Skin of body (tissue), 2 donors: ENCODE results near the gene GRAMD2A. TPM values are rescaled to one million over a fixed set of nuclear protein-coding genes. Genes with fewer than 3 reads are reported as not detected.

Experiments
- DNase-seq: peaks from one replicate; lab custom pipeline; 2025; lab: John Stamatoyannopoulos, UW
- total RNA-seq: library from RNA; depleted of rRNA; stranded (reverse); fragments of >200 nt; gene quantifications from one replicate; pipeline ENCODE4 v1.2.3, GENCODE V29; 2014

GRAMD2A gene
- 0.39 TPM for total RNA-seq

DNA sequence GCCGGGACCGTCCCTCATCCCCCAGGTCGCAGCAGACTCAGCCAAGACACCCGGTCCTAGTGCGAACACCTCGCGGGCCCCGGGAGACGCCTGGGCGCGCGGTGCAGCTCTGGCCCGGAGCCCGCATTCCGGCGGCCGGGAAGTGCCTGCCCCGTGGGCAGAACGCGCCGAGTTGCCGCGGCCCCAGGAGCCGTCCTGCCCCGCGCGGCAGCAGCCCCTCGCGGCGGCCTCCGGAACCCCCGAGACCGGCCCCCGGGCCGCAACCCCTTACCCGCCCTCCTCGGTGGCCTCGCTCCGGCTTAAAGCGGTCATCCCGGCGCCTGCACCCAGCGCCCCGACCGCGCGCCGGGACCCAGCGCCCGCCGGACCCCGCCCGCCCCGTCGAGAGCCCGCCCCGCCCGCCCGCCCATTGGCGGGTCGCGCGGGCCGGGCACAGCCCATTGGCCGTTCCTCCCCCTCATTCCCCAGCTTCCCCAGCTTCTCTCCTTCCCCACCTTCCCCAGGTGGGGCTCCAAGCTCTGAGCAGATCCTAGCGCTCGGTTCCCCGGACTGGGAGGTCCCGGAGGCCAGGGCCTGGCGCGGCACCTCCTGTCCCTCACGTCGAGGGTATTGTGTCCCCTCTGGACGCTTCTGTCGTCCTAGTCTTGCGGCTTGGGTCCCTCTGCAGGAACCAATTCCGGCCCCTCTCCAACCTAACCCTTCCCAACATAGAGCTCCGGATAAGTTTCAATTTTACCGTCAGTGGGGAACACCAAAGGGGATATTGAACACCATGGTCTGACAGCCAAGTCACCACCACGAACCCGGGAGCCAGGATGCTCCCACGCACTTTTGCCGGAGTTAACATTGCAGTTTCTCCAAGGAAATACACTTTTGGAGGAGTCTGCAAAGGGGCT lies at the start of gene GRAMD2A:
Gene GRAMD2A (minus strand): TSS at position 328 of the 896 bp plus-strand sequence.
- no peak for DNase-seq

DNA sequence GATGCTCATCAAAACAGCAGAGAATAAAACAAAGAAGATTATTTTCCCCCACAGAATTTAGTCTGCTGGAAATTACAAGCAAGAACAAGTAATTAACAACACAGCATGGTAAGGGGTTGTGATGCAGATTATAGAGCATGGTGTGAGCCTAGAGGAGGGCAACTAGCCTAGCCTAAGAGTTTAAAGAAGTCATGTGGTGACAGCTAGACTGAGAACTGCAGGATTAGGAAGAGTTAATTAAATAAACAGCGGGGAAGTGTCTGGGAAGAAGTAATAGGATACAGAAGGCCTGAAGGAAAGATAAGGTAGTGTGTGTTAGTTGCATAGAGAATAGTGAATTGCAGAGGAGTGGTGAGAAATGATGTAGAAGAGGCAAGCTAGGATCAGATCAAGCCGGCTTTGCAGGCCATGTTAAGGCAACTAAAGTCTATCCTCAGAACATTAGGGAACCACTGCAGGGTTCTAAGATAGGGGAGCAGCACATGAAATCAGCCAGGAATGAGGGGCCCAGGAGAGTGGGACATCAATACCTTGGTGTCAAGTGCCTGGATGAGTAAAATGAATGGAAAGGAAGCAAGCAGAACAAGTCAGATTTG lies 45.3 kb upstream of the GRAMD2A start:
- no peak for DNase-seq

DNA sequence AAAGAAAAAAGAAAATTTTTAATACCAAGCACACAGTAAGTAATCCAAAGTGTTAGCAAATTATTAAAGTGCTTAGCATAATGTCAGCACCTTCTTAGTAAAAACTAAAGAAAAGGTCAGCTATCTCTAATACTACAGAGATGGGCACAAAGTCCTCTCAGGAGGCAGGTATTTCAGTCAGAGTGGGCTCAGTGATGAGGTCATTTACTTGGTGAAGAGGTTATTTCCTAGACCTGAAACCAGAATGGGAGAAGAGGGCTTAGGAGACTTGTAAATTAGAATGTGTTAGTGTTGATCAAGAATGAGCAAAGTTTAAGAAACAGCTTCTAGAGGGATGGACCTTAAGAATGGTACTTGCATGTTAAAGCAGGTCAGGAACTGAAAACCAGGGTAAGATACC lies 42.1 kb upstream of the GRAMD2A start:
- no peak for DNase-seq

DNA sequence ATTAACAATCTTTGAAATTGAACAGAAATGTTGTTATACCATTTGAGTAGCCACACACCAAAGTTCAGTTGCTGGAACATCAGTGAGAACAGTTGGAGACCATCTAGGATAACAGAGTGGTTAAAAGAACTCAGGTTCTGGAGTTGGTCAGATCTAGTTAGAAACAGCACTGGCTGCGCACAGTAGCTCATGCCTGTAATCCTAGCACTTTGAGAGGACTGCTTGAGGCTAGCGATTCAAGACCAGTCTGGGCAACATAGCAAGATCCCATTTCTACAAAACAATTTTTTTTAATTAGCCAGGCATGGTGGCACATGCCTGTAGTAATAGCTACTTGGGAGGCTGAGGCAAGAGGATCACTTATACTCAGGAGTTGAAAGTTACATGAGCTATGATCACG lies 41.0 kb upstream of the GRAMD2A start:
- no peak for DNase-seq

DNA sequence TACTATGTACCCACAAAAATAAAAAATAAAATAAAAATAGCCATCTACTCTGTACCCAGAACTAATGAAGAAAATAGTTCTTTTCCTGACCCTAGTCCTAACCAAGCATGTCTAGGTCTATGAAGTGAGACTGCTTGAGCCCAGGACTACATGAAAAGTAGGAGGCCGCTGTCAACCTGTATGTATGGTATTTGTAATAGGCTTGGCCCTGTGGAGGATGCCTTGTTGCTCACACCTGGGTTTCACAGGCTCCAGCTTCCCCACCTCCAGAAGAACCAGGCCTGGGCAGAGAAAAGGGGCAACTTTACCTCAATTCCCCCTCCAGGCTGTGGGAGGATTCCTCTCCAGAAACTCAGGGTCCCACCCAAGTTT lies 40.3 kb upstream of the GRAMD2A start:
- no peak for DNase-seq

DNA sequence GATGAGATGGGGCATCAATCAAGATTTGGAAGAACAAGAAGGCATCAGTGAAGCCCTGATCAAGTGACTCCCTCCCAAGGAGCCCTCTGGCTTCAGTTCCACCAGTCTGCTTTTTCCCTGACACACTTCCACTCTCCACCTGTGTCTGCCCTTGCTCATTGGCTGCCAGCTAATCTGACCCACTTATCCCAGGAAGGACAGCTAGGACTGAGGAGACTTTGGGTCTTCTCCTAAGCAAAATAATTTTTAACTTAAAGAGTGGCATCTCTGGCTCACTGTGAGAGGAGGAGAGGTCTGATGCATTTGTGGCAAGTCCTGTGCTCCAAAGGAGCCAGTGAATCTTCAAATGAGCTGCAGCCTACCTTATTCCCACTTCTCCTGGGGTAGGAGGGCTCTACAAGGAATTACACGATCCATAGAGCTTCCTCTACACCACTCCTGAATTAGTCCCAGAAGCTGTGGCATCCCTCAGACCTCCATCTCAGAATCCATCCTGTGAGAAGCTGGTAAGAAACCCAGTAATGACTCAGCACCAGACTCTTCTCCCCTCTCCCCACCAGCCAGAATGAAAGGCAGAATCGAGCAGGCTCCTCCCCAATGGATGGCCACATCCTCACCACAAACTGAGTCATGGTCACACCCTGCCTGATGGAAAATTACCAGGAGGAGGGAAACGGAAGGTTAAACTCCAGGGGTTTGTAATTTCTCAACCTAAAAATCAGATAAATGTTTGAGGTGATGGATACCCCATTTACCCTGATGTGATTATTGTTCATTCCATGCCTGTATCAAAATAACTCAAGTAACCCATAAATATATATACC lies 39.7 kb upstream of the GRAMD2A start:
- no peak for DNase-seq

DNA sequence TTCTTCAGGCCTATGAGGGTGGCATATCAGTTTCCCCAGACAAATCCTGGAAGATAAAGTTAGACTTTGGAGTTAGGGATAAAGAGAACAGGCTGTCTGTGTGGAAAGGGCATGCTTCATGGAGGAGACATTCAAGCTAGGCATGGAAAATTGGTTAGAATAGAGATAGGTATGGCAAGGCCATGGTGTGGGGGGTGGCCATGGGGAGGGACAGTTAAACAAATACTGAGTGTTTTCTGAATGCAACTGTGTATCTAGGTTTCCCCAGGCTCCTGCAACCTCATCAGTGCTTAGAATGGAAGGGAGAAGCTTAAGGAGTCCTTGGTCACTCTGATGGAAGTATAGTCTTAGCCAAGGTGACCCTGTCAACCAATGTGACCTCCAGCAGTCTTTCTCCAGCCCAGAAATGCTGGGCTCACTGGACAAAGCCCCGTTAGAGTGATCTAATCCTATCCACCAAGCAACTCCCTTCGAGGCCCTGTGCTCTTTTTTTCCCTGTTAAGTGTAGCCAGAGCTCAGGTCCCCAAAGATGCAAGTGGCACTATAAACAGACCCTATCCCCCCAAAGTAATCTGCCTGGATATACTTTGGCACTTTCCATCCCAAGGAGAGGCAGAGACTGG lies 38.9 kb upstream of the GRAMD2A start:
- DNase-seq = no peak

DNA sequence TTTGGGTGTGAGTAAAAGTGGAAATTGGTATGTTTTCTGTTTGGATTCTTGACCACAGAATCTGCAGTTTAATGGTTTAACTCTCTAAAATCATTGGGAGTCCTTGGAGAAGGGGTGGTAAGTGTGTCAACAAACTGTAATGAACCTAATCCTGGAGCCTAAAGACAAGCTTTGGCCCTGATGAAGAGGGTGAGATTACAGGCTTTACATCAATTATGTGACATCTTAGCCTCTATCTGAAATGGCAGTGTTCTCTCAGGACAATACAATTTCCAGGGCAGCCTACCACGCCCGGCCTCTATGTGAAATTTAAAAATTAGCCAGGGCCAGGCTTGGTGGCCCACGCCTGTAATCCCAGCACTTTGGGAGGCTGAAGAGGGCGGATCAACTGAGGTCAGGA lies 37.7 kb upstream of the GRAMD2A start:
- DNase-seq = no peak

DNA sequence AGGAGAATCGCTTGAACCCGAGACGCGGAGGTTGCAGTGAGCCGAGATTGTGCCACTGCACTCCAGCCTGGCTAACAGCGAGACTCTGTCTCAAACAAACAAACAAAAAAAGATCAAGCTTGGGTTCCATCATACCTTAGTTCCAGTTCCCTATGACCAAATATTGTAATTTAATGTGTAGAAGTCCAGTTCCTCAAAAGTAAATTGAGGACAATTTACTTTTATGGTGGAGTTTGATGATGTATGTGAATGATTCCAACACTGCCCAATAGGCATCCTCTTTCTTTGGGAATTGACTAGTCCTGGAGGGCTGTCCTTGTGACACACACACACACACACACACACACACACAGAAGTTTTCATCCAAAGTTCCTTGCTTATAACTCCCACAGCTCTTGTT lies 36.2 kb upstream of the GRAMD2A start:
- no peak for DNase-seq

DNA sequence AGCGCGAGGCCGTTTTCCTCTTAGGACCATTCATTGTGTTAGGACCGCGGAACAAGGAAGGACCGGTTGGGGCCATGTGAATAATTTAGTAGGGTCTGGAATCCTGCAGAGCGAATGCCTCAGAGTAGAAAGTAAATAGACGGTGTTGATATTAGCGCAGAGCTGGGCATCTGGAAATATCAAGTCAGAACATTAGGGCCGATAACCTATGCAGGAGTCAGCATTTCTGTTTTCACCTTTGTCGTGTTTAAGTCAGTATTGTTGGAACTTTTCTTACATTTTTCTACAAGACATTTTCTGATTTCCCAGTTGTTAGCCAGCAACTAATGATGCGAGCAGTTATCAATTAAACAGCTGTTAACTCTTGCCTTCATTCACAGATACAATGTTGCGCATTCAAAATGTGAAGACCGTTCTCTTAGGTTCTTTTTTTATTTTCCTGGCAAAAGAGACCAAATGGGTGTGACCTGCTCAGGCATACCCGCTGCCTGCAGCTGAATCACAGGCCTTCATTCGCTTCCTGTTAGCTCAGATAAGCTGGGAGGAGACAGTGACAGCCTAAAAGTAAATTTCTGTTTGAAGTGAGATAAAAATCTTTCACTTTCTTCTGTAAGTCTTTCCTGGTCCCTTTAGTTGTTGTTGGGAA lies 34.4 kb upstream of the GRAMD2A start:
- peak; percentile 44 for DNase-seq

DNA sequence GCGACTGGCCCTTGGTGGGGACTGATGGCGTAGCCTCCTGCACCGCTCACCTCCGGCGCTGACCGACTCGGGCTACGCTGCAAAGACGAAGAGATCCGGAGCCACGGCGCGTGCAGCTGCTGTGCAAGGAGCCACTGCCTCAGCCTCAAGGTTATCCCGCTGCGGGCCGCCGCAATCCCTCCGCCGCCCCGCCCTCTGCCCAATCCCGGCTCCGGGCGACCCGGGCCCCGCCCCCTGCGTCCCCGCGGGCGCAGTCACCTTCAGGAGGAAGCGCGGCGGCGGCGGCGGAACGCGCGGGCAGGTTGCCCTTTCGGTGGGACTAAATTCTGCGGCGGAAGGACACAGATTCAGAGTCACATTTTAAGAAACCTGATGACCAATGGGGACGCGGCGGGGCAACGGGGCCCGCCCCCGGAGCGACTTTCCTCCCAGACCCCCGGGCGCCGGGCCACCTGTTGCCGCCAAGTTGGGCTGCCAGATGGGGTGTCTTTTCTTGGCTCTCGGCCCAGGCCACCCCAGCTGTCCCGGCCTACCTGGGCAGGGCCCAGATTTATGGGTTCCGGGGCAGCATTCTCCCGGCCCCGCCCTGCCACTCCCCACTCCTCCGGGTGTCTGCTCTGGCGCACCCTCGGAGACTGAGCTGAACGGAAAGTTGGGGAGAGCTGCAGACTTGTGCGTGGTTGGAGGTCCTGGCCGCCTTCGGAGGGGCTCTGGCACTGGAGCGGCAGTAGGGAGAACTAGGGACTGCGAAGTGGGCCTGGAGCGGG lies 33.7 kb upstream of the GRAMD2A start, which contains the start of gene PKM:
Gene PKM (minus strand): TSS at position 125 of the 767 bp plus-strand sequence. CDS start 12,093 bp downstream, outside the sequence.
- DNase-seq = peak; percentile 90

DNA sequence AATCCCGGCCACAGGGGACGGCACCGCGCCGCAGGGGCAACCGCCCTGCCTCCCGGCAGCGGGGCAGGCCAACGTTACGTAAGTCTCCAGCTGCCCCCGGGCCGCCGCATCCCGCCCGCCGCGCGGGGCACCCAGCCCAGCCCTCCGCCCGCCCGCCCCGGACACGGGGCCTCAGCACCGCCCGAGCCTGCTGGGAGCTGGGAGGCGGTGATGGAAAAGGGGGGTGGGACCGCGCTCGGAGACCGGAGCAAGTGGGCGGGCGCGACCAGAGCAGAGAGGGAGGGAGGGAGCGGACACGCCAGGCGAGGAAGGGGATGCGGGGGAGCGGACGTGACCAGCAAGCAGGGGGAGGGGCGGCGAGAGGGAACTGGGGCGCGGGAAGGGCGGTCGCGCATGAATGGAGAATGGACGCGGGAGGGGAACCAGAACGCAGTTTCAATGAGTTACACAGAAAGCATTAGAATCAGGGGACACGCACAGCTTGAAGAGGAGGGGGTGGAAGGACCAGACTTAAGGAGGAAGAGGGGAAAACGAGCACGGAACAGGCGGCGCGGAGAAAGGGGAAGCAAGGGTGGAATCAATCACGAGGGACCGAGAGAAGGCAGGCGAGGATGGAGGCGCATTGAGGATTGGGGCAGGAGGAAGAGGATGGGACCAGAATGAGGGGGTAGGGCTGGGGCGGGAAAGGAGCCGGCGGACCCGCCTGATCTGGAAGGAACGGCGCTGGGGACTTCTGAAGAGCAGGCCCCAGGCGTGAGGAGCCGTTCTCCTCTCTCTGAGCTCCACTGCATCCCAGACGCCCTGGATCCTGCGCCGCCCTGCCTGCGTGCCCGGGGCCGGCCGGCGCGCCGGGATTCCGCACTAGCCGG lies 32.8 kb upstream of the GRAMD2A start:
- peak; percentile 87 for DNase-seq

DNA sequence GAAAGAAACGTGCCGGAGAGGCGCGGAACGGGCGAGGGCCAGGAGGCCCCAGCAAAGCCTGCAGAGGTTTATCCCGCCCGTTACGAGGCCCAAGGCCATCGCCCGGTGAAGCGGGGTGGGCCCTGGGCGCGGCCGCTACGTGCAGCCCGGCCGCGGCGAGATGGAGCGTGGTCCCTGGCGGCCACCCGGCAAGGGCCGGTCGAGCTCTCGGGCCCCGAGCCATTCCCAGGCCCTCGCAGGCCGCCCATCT lies 32.3 kb upstream of the GRAMD2A start:
- DNase-seq = no peak

DNA sequence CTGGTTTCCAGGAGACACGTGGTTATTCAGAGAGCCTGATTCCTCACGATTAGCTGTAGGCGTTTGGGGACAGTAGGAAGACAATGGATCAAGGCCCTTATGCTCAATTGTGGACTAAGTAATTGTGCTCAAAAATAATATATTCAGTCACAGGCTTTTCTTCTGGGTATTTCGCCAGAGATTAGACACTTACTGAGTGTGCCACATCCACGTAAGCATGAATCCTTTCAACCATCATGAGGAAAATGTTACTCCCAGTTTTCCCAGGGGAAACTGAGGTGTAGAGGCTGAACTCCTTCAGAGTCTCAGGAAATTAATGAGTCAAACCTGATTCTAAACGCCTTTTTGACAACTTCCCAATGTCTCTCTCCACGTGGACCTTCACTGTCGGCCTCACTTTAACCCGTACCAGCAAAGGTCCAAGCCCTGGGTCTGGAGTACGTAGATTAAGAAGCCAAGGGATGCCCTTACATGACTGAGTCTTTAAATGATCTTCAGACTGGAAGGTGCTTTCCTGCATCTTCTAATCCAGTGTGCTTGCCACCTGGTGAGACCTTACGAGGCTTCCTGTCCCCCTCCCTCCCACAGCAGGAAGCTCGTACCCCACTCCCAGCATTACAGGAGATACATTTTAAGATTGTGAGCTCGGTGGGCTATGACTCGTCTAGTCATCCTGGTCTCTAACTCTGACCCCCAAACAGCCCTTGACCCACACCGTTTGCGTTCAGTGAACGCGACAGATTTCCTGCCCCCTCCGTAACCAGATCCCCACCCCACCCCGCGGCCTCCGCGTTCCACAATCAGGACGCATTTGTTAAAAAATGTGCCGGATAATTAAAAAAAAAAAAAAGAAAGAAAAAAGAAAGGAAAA lies 31.7 kb upstream of the GRAMD2A start:
- peak; percentile 35 for DNase-seq

DNA sequence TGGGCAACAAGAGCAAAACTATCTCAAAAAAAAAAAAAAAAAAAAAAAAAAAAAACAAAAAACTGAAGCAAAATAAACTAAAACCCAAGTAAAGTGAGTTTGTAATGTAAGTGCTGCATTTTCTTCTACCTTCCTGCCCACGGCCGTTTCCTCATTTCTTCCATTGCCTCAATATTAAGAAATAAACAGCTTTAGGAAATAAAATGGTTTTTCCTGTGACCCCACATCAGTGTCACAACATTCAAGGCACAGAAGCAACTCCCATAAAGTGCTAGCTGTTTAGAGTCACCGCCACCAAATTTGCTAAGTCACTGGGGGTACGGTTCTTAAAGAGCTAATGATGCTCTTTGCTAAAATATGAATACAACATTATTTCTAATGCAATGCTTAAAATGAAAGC lies 30.1 kb upstream of the GRAMD2A start:
- DNase-seq = no peak

DNA sequence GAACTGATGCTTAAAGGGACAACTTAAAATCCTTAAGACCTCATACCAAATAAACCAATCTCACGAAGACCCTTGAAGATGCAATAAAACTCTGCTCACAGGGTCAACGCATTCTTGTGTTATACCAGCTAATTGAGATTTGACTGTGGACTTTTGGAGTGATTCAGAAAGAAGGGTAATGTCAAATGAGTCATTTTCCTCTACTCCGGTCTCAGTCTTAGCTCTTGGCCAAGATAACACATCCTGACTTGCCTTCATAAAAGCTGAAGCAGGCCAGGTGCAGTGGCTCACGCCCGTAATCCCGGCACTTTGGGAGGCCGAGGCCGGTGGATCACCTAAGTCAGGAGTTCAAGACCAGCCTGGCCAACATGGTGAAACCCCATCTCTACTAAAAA lies 29.6 kb upstream of the GRAMD2A start:
- DNase-seq = no peak

DNA sequence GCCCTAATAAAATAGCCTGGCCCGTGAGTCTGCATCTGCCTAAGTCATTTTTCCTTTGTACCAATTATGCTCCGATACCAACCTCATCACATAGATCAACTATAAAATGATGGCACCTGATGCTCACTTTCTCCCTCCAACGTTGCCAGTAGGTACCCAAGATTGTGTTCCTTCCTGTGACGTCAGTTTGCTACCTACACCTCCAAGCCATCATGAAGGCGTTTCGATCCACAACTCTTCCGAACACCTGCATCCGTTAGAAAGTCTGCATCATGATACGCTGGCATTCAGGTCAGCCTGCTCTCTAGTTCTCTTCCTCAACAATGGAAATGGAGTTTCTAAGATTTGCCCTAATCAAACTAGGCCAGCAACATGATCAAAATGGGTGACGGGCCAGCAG lies 25.7 kb upstream of the GRAMD2A start:
- DNase-seq = no peak

DNA sequence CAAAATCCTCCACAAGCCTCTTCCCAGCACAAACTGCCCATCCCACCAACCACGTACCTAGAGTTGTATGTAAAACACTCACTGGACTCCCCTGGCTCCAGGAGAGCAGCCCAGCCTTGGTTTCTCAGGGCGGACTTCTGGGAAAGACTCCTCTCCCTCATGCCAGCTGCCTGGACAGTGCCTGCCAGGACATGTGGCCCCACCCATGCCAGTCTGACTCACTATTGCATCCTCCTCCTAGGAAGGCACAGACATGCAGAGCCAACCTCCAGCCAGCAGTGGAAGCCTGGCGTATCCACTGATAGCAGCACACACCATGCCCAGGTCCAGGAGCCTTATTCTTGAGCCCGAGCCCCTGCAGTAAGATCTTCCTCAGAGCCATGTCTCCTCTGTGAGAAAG lies 24.8 kb upstream of the GRAMD2A start:
- DNase-seq = no peak

DNA sequence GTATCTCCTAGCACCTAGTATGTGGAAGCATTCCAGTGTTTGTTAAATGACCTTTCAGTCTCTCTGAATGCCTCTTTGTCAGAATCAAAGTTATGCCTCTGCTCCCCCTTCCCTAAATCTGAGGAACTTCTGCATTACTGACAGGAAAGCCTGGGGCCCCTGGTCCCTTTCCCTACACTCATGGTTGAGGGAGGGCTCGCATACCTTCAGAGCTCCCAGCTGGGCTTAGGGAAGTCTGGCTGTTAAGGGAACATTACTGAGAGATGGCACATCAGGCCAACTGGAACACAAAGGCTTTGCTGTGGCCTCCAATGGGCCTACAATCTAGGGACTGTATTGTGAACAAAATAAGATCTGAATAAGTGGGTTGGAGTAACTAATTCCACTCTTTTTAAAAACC lies 23.1 kb upstream of the GRAMD2A start:
- no peak for DNase-seq
